A673 (cell line): ENCODE results near the gene OR5H1. TPM values are rescaled to one million over a fixed set of nuclear protein-coding genes. Genes with fewer than 3 reads are reported as not detected.
"Not testable (repeated sequence)": the region's sequence is repeated elsewhere in the genome, so short reads cannot be mapped to it uniquely, and the experiment has no call there.

ENCODE experiments used
- BruUV-seq: library from RNA; stranded (reverse); fragments of 400-500 nt; replicated peaks from 2 replicates; lab custom pipeline; 2021; lab: Mats Ljungman, UMichigan
- CTCF ChIA-PET: fragments of 300-600 bp; sonication (Branson Sonifier 250); formaldehyde crosslinking; loops from one replicate; lab custom pipeline; 2022; ENCODE audit warnings: antibody characterized with exemption; lab: Charles Lee
- POLR2A ChIA-PET: fragments of 300-600 bp; sonication (Branson Sonifier 250); formaldehyde crosslinking; loops from one replicate; lab custom pipeline; 2022; ENCODE audit warnings: antibody characterized with exemption; ENCODE audit not compliant: low non-redundant PET; lab: Charles Lee
- DNase-seq: peaks from one replicate; pipeline ENCODE4 v3.0.0-alpha.2; 2015; ENCODE audit warnings: low spot score
- H3K27ac ChIP-seq: fragments of 200-600 bp; sonication (generic); 2 replicates; pipeline ENCODE4 v1.5.1; 2016; ENCODE audit warnings: mixed run types, low read depth, mild to moderate bottlenecking, mixed read lengths, antibody characterized with exemption, low read length; ENCODE audit not compliant: poor library complexity, severe bottlenecking
- H3K27me3 ChIP-seq: fragments of 200-600 bp; sonication (generic); replicated peaks from 2 replicates; pipeline ENCODE4 v1.6.1; 2017; ENCODE audit warnings: mixed run types, low read depth, mild to moderate bottlenecking, mixed read lengths, antibody characterized with exemption, low read length; ENCODE audit not compliant: insufficient read depth, poor library complexity
- H3K36me3 ChIP-seq: fragments of 200-600 bp; sonication (generic); 2 replicates; pipeline ENCODE4 v1.6.1; 2016; ENCODE audit warnings: mixed run types, mild to moderate bottlenecking, mixed read lengths, antibody characterized with exemption, low read length; ENCODE audit not compliant: insufficient read depth, poor library complexity, severe bottlenecking
- H3K4me1 ChIP-seq: fragments of 200-600 bp; sonication (generic); 2 replicates; pipeline ENCODE4 v1.6.1; 2017; ENCODE audit warnings: mixed run types, mild to moderate bottlenecking, mixed read lengths, antibody characterized with exemption, low read length; ENCODE audit not compliant: insufficient read depth, poor library complexity, severe bottlenecking
- H3K4me3 ChIP-seq: fragments of 200-600 bp; sonication (generic); 2 replicates; pipeline ENCODE4 v1.5.1; 2016; ENCODE audit warnings: low read depth, mixed run types, mild to moderate bottlenecking, mixed read lengths, low read length; ENCODE audit not compliant: poor library complexity, severe bottlenecking
- H3K9me3 ChIP-seq: fragments of 200-600 bp; sonication (generic); 2 replicates; pipeline ENCODE4 v1.6.1; 2016; ENCODE audit warnings: mixed run types, low read depth, mild to moderate bottlenecking, mixed read lengths, antibody characterized with exemption, low read length; ENCODE audit not compliant: poor library complexity, severe bottlenecking
- EZH2 ChIP-seq: fragments of 200-600 bp; sonication (generic); IDR thresholded peaks from 2 replicates; pipeline ENCODE4 v1.6.1; 2017; ENCODE audit warnings: borderline replicate concordance, low read depth, mild to moderate bottlenecking, mixed read lengths, antibody characterized with exemption, low read length; ENCODE audit not compliant: poor library complexity, severe bottlenecking
- intact Hi-C: fragments of 100-400 bp; cut with micrococcal nuclease; formaldehyde crosslinking; loops from one replicate; pipeline ENCODE4 v1.10.0; 2022; ENCODE audit not compliant: unreplicated experiment
- total RNA-seq: library from RNA; stranded (reverse); gene quantifications from 2 replicates; pipeline ENCODE4 v1.2.3, GENCODE V29; 2021
- TF ChIP-seq, protein P1 (sequence below): fragments of 300-800, 200-600 bp; sonication (generic); conservative IDR thresholded peaks from 2 replicates; pipeline ENCODE4 v1.5.1; 2017; ENCODE audit warnings: low read depth, mild to moderate bottlenecking, antibody characterized with exemption, low read length, moderate library complexity, mixed read lengths

OR5H1 gene
- total RNA-seq, 1 experiment from 2014 or later: not detected

DNA sequence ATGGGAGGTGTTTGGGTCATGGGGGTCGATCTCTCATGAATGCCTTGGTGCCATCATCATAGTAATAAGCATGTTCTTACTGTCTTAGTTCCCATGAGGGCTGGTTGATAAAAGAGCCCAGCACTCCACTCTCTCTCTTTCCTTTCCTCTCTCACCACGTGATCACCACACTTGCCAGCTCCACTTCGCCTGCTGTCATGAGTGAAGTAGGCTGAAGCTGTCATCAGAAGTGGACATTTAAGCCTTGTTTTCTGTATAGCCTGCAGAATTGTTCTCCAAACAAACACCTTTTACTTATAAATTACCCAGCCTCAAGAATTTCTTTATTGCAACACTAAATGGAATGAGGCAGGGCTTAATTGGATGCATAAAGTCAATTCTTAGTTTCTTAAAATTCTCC is 6.1 kb downstream of the OR5H1 start:
- intact Hi-C loops: no loop called here
- TF ChIP-seq, protein P1, sequence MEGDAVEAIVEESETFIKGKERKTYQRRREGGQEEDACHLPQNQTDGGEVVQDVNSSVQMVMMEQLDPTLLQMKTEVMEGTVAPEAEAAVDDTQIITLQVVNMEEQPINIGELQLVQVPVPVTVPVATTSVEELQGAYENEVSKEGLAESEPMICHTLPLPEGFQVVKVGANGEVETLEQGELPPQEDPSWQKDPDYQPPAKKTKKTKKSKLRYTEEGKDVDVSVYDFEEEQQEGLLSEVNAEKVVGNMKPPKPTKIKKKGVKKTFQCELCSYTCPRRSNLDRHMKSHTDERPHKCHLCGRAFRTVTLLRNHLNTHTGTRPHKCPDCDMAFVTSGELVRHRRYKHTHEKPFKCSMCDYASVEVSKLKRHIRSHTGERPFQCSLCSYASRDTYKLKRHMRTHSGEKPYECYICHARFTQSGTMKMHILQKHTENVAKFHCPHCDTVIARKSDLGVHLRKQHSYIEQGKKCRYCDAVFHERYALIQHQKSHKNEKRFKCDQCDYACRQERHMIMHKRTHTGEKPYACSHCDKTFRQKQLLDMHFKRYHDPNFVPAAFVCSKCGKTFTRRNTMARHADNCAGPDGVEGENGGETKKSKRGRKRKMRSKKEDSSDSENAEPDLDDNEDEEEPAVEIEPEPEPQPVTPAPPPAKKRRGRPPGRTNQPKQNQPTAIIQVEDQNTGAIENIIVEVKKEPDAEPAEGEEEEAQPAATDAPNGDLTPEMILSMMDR: no peak
- no TSS peak for BruUV-seq
- peaks cover 5% of the 10 kb centered on the region for H3K27me3 ChIP-seq
- H3K4me1 ChIP-seq: no peaks in the 10 kb centered on the region
- ChIA-PET POLR2A (no interaction called here), CTCF (no interaction called here)
- no peak overlapping the region for H3K4me3 ChIP-seq
- H3K9me3 ChIP-seq: no peaks in the 10 kb centered on the region
- peak; percentile 2 for DNase-seq
- no peak overlapping the region for H3K27ac ChIP-seq
- H3K36me3 ChIP-seq: no peaks in the 10 kb centered on the region

DNA sequence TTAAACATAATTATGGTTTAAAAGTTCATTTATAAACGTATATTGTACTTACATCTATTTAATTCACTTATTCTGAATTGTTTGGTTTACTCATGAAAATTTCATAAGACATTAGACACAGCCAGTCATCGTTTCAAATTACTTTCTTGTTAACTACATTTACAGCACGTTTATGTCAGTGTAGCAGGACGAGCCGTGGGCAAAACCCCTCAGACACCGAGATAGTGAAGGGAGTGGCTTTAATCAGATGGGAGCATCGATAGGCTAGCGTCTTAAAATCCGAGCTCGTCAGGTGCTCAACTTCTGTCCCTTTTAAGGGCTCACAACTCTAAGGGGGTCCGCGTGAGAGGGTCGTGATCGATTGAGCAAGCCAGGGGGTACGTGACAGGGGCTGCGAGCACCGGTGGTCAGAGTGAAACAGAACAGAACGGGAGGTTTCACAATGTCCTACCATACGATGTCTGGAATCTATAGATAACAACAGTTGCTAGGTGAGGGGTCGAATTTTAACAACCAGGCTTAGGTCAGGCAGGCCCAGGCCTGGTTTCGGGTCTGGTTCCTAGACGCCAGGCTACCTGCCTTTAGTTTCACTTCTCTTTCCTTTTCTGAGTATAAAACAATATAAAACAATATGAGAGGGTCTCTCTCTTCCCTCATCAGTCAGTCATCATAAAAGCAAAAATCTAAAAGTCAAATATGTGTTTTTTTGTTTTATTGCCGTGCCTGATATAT is 7.5 kb downstream of the OR5H1 start:
- H3K27me3 ChIP-seq, POLR2A ChIA-PET, H3K4me3 ChIP-seq, DNase-seq, H3K4me1 ChIP-seq, BruUV-seq, H3K27ac ChIP-seq, CTCF ChIA-PET, intact Hi-C loops, H3K36me3 ChIP-seq, H3K9me3 ChIP-seq: not testable (repeated sequence)

DNA sequence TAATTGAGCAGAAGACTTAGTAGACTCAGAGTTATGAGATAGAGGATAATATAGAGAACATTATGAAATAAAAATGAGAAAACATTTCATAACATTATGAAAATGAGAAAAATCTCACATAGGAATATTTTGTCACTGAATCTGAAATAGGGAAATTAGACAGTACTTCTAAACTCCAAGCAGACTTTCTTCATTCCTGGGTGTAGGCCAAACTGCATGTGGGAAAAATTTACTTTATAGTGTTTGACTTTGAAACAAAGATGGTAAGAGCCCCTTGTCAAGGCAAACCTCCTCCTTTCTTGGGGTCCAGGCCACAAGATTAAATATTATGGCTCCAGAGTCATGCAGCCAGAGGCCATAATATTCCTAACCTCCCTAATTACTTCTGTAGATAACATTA is 10.0 kb downstream of the OR5H1 start:
- Histone ChIP-seq H3K4me1 (no peaks in the 10 kb centered on the region), H3K4me3 (no peak overlapping the region), H3K9me3 (no peaks in the 10 kb centered on the region), H3K27ac (no peak overlapping the region), H3K27me3 (peaks cover 5% of the 10 kb centered on the region), H3K36me3 (no peaks in the 10 kb centered on the region)
- BruUV-seq: no TSS peak
- TF ChIP-seq, protein P1: no peak
- no peak for TF ChIP-seq EZH2
- intact Hi-C loops: no loop called here
- ChIA-PET CTCF (no interaction called here), POLR2A (no interaction called here)
- no peak for DNase-seq

DNA sequence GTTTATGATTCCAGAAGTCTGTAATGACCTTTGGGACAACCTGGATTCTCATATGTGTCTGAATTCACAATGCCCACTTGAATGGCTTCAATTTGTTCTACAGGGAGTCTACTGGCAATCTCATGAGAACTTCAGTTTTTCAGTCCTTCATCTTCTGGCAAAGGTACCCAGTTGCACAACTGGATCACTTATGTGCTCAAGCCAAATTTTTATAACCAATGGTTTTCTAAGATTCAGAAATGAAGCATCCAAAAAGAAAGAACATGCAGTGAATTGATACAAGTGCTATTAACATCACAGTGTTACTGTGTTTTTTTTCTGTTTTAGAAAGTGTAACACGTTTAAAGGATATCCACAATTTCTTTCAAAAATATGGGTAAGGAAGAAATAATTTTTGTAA is 16.7 kb downstream of the OR5H1 start, which contains the start of gene OR5H14:
Gene OR5H14 (plus strand): TSS at position 301 of the 400 bp plus-strand sequence. CDS start 1,907 bp downstream, outside the sequence.
- POLR2A ChIA-PET: no interaction called here
- Histone ChIP-seq H3K27me3 (no peaks in the 10 kb centered on the region), H3K4me3 (no peak within 1 kb of the TSS), H3K27ac (no peak within 1 kb of the TSS), H3K9me3 (no peaks in the 10 kb centered on the region), H3K36me3 (no peaks in the 10 kb centered on the region), H3K4me1 (no peaks in the 10 kb centered on the region)
- CTCF ChIA-PET: no interaction called here
- no peak for TF ChIP-seq EZH2
- TF ChIP-seq, protein P1: no peak
- no TSS peak for BruUV-seq
- DNase-seq: no peak
- intact Hi-C loops: no loop called here
